ENCODE measurements around the gene KHDRBS2. TPM values are rescaled to one million over a fixed set of nuclear protein-coding genes. Genes with fewer than 3 reads are reported as not detected.

Gene KHDRBS2
- total RNA-seq, 1 donor from 2014 or later, result 1.7 TPM

GRCh38 chr6:62202078-62202477 is 83.9 kb downstream of the KHDRBS2 start:
- Histone ChIP-seq H3K4me3 (no peak overlapping the region), H3K27me3 (no peaks in the 10 kb centered on the region), H3K27ac (no peak overlapping the region), H3K36me3 (no peaks in the 10 kb centered on the region), H3K4me1 (no peaks in the 10 kb centered on the region), H3K9me3 (no peaks in the 10 kb centered on the region)
- TF ChIP-seq, protein P1, sequence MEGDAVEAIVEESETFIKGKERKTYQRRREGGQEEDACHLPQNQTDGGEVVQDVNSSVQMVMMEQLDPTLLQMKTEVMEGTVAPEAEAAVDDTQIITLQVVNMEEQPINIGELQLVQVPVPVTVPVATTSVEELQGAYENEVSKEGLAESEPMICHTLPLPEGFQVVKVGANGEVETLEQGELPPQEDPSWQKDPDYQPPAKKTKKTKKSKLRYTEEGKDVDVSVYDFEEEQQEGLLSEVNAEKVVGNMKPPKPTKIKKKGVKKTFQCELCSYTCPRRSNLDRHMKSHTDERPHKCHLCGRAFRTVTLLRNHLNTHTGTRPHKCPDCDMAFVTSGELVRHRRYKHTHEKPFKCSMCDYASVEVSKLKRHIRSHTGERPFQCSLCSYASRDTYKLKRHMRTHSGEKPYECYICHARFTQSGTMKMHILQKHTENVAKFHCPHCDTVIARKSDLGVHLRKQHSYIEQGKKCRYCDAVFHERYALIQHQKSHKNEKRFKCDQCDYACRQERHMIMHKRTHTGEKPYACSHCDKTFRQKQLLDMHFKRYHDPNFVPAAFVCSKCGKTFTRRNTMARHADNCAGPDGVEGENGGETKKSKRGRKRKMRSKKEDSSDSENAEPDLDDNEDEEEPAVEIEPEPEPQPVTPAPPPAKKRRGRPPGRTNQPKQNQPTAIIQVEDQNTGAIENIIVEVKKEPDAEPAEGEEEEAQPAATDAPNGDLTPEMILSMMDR (IDR thresholded peaks at IDR 0.05), result no peak
- DNase-seq (ENCODE audit: extremely low spot score in 2 of 2), result no peak
- intact Hi-C loops (cut with DNase I), result no loop called here

- no peaks in the 10 kb centered on the region for H3K36me3 ChIP-seq
- no peak overlapping the region for H3K4me3 ChIP-seq
- no peak for DNase-seq (ENCODE audit: extremely low spot score in 2 of 2)
- H3K9me3 ChIP-seq, result no peaks in the 10 kb centered on the region
- H3K27me3 ChIP-seq, result no peaks in the 10 kb centered on the region
- no peak for TF ChIP-seq POLR2AphosphoS5 (IDR thresholded peaks at IDR 0.05; ENCODE audit: insufficient read depth in 1 of 2, low read depth in 1 of 2)
- no peak for TF ChIP-seq POLR2A (IDR thresholded peaks at IDR 0.05)
- TF ChIP-seq, protein P1 (IDR thresholded peaks at IDR 0.05), result no peak
- no peaks in the 10 kb centered on the region for H3K4me1 ChIP-seq
- intact Hi-C loops (cut with DNase I), result no loop called here
- no peak overlapping the region for H3K27ac ChIP-seq
These were observed 93.4 kb downstream of the KHDRBS2 start for GRCh38 chr6:62192593-62192992.

- H3K27ac ChIP-seq, result no peak overlapping the region
- H3K9me3 ChIP-seq, result no peaks in the 10 kb centered on the region
- intact Hi-C loops (cut with DNase I), result no loop called here
- TF ChIP-seq POLR2A (IDR thresholded peaks at IDR 0.05), result no peak
- TF ChIP-seq, protein P1 (IDR thresholded peaks at IDR 0.05), result no peak
- no peak for TF ChIP-seq POLR2AphosphoS5 (IDR thresholded peaks at IDR 0.05; ENCODE audit: insufficient read depth in 1 of 2, low read depth in 1 of 2)
- DNase-seq (ENCODE audit: extremely low spot score in 2 of 2), result no peak
- H3K4me1 ChIP-seq, result no peaks in the 10 kb centered on the region
- no peak overlapping the region for H3K4me3 ChIP-seq
- H3K36me3 ChIP-seq, result no peaks in the 10 kb centered on the region
- H3K27me3 ChIP-seq, result no peaks in the 10 kb centered on the region
These were observed 110.8 kb downstream of the KHDRBS2 start for GRCh38 chr6:62175195-62175594.

DNA sequence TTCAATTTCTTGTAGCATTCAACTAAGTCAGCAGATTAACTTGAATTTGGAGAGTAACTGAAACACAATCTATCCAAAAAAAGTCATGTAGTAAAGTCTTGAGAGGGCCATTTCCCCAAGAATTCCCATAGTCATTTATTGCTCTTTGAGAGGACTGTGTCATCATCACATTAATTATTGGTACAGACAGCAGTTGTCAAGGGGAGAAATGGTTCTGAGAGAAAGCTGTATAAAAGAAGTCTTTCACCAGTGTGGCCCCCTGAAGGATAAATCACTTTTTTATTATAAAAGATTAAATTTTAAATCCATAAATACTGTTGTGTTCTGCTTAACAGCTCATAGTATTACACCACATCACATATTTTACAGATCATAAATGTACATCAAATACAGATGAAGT is 111.5 kb downstream of the KHDRBS2 start:
- no peak overlapping the region for H3K27ac ChIP-seq
- H3K27me3 ChIP-seq, result no peaks in the 10 kb centered on the region
- no peak overlapping the region for H3K4me3 ChIP-seq
- no peaks in the 10 kb centered on the region for H3K4me1 ChIP-seq
- H3K9me3 ChIP-seq, result no peaks in the 10 kb centered on the region
- intact Hi-C loops (cut with DNase I), result no loop called here
- TF ChIP-seq, protein P1 (IDR thresholded peaks at IDR 0.05), result no peak
- no peak for TF ChIP-seq POLR2AphosphoS5 (IDR thresholded peaks at IDR 0.05; ENCODE audit: insufficient read depth in 1 of 2, low read depth in 1 of 2)
- no peaks in the 10 kb centered on the region for H3K36me3 ChIP-seq
- DNase-seq (ENCODE audit: extremely low spot score in 2 of 2), result no peak

GRCh38 chr6:62167736-62168135 is 118.3 kb downstream of the KHDRBS2 start:
- TF ChIP-seq POLR2A (IDR thresholded peaks at IDR 0.05) (no peak), POLR2AphosphoS5 (IDR thresholded peaks at IDR 0.05; ENCODE audit: insufficient read depth in 1 of 2, low read depth in 1 of 2) (no peak)
- TF ChIP-seq, protein P1 (IDR thresholded peaks at IDR 0.05), result no peak
- Histone ChIP-seq H3K27ac (no peak overlapping the region), H3K27me3 (no peaks in the 10 kb centered on the region), H3K4me1 (no peaks in the 10 kb centered on the region), H3K9me3 (no peaks in the 10 kb centered on the region), H3K4me3 (no peak overlapping the region), H3K36me3 (no peaks in the 10 kb centered on the region)
- intact Hi-C loops (cut with DNase I), result no loop called here
- no peak for DNase-seq (ENCODE audit: extremely low spot score in 2 of 2)
